HG03025 (cell line): ENCODE data around the gene DNAJB12.
"Not testable (repeated sequence)": the region's sequence is repeated elsewhere in the genome, so short reads cannot be mapped to it uniquely, and the experiment has no call there.

Source experiments
- ATAC-seq: cut with Tn5 transposase; IDR thresholded peaks from one replicate; pipeline ENCODE4 v1.9.1; 2021; ENCODE audit warnings: mild to moderate bottlenecking, moderate library complexity; ENCODE audit not compliant: unreplicated experiment, low FRiP score

Gene DNAJB12

DNA sequence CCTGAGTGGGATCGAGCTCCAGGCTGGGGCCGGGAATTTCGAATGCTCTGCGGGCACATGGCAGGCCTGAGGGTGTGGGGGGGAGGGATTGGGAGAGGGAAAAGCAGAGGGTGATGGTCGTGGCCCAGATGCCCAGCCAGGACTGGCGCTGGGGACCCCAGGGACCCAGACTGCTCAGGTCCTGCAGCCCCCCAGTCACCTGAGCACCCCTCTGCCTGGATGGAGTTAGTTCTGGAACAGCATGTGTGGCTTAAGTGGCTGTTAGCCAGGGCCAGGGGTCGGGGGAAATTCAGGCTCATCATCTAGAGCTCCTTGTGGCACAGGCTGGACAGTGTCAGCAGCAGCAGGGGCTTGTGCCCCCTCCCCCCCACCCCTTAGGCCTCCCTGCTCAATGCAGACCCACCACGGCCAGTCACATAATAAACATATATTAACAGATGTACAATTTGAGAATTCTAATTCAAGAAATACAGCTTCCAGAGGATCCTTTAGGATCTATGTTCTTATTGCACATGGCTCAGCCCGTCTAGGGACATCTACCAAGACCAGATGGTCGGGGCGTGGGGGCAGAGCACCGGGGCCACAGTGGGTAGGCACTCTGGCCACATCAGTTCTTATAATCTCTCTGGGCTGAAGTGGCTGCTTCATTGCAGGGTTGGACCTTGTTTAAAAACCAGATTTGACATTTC lies 22.2 kb downstream of the DNAJB12 start:
- ATAC-seq: no peak

GRCh38 chr10:72331575-72332422 lies 22.9 kb downstream of the DNAJB12 start:
- peak; percentile 50 for ATAC-seq

DNA sequence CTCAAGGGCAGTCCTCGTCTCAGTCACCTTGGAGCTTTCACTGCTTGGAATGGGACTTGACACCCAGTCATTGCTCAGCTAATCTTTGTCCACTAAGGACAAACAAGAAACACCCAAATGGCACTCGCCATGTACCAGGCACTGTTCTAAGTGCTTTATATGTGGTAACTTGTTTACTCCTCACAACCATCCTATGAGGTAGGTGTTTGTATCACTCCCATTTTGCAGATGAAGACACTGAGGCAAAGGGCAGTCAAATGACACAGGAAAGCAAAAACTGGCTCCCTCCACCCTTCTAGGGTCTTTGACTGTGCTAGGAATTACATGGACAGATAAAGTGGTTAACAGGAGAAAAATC lies 24.7 kb downstream of the DNAJB12 start:
- ATAC-seq: no peak

- no peak for ATAC-seq
Measured at GRCh38 chr10:72329290-72330068, 25.2 kb downstream of the DNAJB12 start.

- no peak for ATAC-seq
Measured at GRCh38 chr10:72328829-72329204, 25.9 kb downstream of the DNAJB12 start.

GRCh38 chr10:72328045-72328828 lies 26.5 kb downstream of the DNAJB12 start:
- ATAC-seq: no peak

DNA sequence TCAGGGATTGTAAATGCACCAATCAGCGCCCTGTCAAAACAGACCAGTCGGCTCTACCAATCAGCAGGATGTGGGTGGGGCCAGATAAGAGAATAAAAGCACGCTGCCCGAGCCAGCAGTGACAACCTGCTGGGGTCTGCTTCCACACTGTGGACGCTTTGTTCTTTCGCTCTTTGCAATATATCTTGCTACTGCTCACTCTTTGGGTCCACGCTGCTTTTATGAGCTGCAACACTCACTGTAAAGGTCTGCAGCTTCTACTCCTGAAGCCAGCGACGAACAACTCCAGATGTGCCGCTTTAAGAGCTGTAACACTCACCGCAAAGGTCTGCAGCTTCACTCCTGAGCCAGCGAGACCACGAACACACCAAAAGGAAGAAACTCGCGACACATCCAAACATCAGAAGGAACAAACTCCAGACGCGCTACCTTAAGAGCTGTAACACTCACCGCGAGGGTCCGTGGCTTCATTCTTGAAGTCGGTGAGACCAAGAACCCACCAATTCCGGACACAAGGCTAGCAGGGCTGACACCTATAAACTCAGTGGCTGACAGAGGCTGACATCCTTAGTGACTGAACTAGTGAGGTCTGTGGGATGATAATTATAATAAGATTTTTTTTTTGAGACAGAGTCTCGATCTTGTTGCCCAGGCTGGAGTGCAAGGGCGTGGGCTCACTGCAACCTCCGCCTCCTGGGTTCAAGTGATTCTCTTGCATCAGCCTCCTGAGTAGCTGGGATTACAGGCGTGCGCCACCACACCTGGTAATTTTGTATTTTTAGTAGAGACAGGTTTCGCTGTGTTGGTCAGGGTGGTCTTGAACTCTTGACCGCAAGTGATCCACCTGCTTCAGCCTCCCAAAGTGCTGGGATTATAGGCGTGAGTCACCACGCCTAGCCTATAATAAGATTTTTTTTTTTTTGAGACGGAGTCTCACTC lies 27.8 kb downstream of the DNAJB12 start:
- ATAC-seq: not testable (repeated sequence)

GRCh38 chr10:72325243-72326175 lies 29.2 kb downstream of the DNAJB12 start:
- ATAC-seq: not testable (repeated sequence)

DNA sequence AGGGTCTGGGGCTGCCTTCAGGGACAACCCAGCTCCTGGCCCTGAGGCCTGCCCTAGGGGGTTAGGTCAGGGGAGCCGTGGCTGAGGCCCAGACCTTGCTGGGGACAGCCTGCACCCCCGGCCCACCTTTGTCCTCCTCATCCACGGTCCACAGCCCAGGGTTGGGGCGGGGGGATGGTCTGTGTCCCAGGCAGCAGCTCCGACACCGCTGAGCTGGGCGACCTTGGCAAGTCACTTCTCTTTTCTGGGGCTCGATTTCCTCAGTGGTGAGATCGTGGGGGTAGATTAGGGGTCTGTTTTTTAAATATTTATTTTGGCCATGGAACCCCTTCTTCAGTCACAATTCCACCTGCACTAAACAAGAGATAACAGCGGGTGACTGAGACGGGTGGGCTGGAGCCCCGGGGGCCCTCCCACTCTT lies 30.9 kb downstream of the DNAJB12 start:
- ATAC-seq: no peak

DNA sequence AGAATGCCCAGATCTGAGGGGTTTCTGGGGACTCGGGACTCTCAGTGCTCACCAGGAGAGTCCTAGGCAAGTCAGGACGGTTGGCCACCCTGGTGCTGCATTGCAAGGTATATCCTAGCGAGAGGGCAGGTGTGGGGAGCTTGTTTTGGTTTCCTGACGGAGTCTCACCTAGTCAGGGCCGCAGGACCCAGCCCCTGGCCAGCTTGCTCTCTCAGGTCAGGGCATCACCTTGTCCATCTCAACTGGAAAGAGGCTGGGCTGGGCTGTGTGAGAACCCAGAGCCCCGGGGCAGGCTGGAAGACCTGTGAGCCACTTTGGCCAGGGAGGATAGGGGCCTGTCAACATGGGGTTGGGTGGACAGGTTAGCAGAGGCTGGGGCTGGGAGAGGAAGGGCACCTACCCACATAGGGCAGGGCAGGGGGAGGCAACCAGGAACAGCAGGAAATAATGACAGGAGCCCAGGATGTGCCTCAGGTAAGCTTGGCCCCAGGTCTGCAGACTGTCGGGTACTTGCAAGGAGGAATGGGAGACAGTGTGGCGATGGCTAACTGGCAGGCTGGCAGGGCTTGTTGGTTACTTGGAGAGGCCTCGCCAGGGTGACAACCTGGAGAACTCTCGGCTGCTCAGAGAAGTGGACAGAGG lies 31.5 kb downstream of the DNAJB12 start:
- no peak for ATAC-seq

- no peak for ATAC-seq
Measured at GRCh38 chr10:72322280-72323058, 32.2 kb downstream of the DNAJB12 start.

- no peak for ATAC-seq
Measured at GRCh38 chr10:72322030-72322279, 32.8 kb downstream of the DNAJB12 start.

GRCh38 chr10:72321248-72322029 lies 33.3 kb downstream of the DNAJB12 start:
- ATAC-seq: no peak

DNA sequence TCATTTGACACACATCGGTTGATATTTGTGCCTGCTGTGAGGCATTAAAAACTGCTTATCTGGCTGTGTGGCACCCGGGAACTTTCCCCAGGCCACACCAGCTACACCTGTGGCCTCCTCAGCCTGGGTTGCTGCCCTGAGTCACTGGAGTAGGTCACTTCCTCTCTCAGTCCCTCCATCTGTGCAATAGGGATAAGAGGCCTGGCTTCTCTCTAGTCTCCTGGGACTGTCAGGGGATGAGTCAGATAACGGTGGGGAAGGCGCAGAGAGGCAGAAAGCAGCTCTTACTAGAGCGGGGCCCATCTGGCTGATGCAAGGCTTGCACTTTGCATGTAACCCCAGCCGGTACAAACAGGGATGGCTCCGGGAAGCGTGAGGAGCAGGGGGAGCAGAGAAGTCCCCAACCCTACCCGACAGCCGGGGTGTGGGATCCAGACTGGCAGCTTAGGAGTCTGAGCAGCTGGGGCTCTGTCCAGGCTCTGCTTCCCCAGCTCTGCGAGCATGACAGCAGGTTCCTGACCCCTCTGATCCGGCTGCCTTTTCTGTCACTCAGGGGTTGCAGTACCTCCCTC lies 34.0 kb downstream of the DNAJB12 start:
- peak; percentile 56 for ATAC-seq

- ATAC-seq: peak; percentile 32
Measured at GRCh38 chr10:72319416-72320254, 35.1 kb downstream of the DNAJB12 start.
